ENCODE measurements around the gene NXPE2.

- TF ChIP-seq CTCF (IDR thresholded peaks at IDR 0.05), result no peak
- TF ChIP-seq POLR2AphosphoS5 (IDR thresholded peaks at IDR 0.05), result no peak
- no peak for TF ChIP-seq POLR2A (IDR thresholded peaks at IDR 0.05)
- no peak for TF ChIP-seq EP300 (IDR thresholded peaks at IDR 0.05)
Measured at GRCh38 chr11:114668109-114668508, 10.2 kb upstream of the NXPE2 start.

All from upper lobe of left lung (tissue), 4 donors.